Naive thymus-derived CD4-positive, alpha-beta T cell (primary cell): ENCODE measurements around the gene FBXO46. TPM values are rescaled to one million over a fixed set of nuclear protein-coding genes. Genes with fewer than 3 reads are reported as not detected.

Experiments used
- ATAC-seq: fragments of 150-1000 bp; cut with Tn5 transposase; 2 replicates; pipeline ENCODE4 v1.10.0; 2021; ENCODE audit warnings: mild to moderate bottlenecking, moderate library complexity
- CTCF ChIA-PET: fragments of 350-600 bp; sonication (Branson Sonifier 250); formaldehyde crosslinking; loops from one replicate; lab custom pipeline; 2021; ENCODE audit warnings: antibody characterized with exemption; lab: Charles Lee
- POLR2A ChIA-PET: fragments of 350-600 bp; sonication (Branson Sonifier 250); formaldehyde crosslinking; loops from one replicate; lab custom pipeline; 2021; ENCODE audit warnings: antibody characterized with exemption, inconsistent platforms; lab: Charles Lee
- DNase-seq, 9 donors: peaks; one replicate each; pipeline versions ENCODE4 v3.0.0 to v3.0.0-alpha.2; 2020 to 2022; ENCODE audit warnings: mixed read lengths in 1 of 9
- H3K27ac ChIP-seq: one replicate; pipeline ENCODE4 v1.7.0; 2013; ENCODE audit warnings: mild to moderate bottlenecking, low read depth, low read length, moderate library complexity
- H3K27me3 ChIP-seq, 2 donors: one replicate each; pipeline ENCODE4 v1.7.0; 2013; ENCODE audit warnings: low read length in 2 of 2, mild to moderate bottlenecking in 2 of 2, moderate library complexity in 2 of 2; ENCODE audit not compliant: control insufficient read depth in 2 of 2, insufficient read depth in 2 of 2
- H3K36me3 ChIP-seq, 3 experiments: 1 replicate in 2 of 3; 2 replicates in 1 of 3; pipeline ENCODE4 v1.7.0; 2013; ENCODE audit warnings: low read length in 3 of 3, mild to moderate bottlenecking in 3 of 3, moderate library complexity in 1 of 3; ENCODE audit not compliant: insufficient read depth in 3 of 3, control insufficient read depth in 2 of 3
- H3K4me1 ChIP-seq, 2 donors: one replicate each; pipeline ENCODE4 v1.7.0; 2013; ENCODE audit warnings: low read length in 2 of 2, mild to moderate bottlenecking in 2 of 2, moderate library complexity in 1 of 2; ENCODE audit not compliant: control insufficient read depth in 2 of 2, insufficient read depth in 2 of 2
- H3K4me3 ChIP-seq: 2 replicates; pipeline ENCODE4 v1.7.0; 2013; ENCODE audit warnings: mild to moderate bottlenecking, low read length
- H3K9me3 ChIP-seq, 3 experiments: 1 replicate in 2 of 3; 2 replicates in 1 of 3; pipeline ENCODE4 v1.7.0; 2013; ENCODE audit warnings: low read length in 3 of 3; ENCODE audit not compliant: control insufficient read depth in 2 of 3
- H3K27ac Mint-ChIP-seq, 9 donors: one replicate each; pipeline ENCODE4 v1.8.0; 2020 to 2022; ENCODE audit warnings: mixed read lengths in 9 of 9, mild to moderate bottlenecking in 8 of 9, moderate library complexity in 5 of 9, inconsistent platforms in 2 of 9
- H3K27me3 Mint-ChIP-seq, 5 donors: one replicate each; pipeline ENCODE4 v1.8.0; 2021 to 2022; ENCODE audit warnings: mixed read lengths in 5 of 5, mild to moderate bottlenecking in 1 of 5
- H3K36me3 Mint-ChIP-seq, 5 donors: one replicate each; pipeline ENCODE4 v1.8.0; 2020 to 2022; ENCODE audit warnings: mixed read lengths in 5 of 5, mild to moderate bottlenecking in 3 of 5, inconsistent platforms in 1 of 5
- H3K4me1 Mint-ChIP-seq, 7 donors: one replicate each; pipeline ENCODE4 v1.8.0; 2020 to 2022; ENCODE audit warnings: mixed read lengths in 7 of 7, mild to moderate bottlenecking in 3 of 7, inconsistent platforms in 1 of 7
- H3K4me3 Mint-ChIP-seq, 10 donors: one replicate each; pipeline ENCODE4 v1.8.0; 2020 to 2022; ENCODE audit warnings: mild to moderate bottlenecking in 10 of 10, mixed read lengths in 10 of 10, moderate library complexity in 6 of 10, inconsistent platforms in 2 of 10
- H3K9me3 Mint-ChIP-seq, 11 donors: one replicate each; pipeline ENCODE4 v1.8.0; 2020 to 2022; ENCODE audit warnings: mixed read lengths in 11 of 11, mild to moderate bottlenecking in 4 of 11, inconsistent platforms in 1 of 11, moderate library complexity in 1 of 11
- intact Hi-C, 2 donors: fragments of 100-400 bp; cut with micrococcal nuclease; formaldehyde crosslinking; loops; one replicate each; pipeline ENCODE4 v1.15.1; 2023
- polyA plus RNA-seq, 2 donors: library from polyadenylated mRNA; unstranded; fragments of 300-500 nt; fragmentation: Illumina TruSeq; gene quantifications; one replicate each; pipeline ENCODE4 v1.2.3, GENCODE V29; 2021
- total RNA-seq, 6 experiments: library from RNA in 5 of 6; stranded (reverse) in 5 of 6; gene quantifications; 1 replicate in 5 of 6; 2 replicates in 1 of 6; pipeline ENCODE4 v1.2.3 and lab custom pipeline; 2021 to 2026

FBXO46 gene
- total and polyA plus RNA-seq, 7 experiments from 2014 or later, result 11.1 to 52.9 (median 29.3) TPM

DNA sequence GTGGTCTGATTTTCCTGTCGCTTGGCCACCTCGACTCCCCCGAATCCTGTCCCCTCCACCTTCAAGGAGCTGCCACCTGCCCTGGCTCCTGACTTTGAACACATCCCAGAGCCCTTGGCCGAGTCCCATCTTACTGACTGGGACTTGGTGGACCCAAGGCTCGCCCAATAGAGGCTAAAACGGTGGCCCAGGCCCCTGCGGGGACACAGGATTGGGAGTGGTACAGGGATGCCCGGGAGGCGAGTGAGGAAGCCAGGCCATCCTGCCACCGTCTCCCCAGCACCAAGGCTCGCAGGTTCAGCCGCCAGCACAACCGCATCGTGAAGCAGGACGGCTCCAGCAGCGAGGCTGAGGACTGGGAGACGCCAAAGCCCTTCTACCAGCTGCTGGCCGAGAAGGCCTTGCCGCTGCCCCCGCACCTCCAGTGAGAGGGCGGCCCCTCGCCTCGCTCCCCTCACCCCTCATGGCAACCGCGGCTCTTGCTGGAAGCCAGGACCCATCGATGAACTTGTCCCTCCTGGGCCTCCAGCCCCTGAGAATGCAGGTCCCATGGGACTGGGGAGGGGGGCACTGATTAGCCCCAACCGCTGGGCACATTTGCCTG, 33.1 kb upstream of the FBXO46 start:
- intact Hi-C loops, result loop anchor here in 1 of 2 donors (10.0 kb wide), 1 partner anchor 231 kb away; the partner anchor contains the start of gene CCDC61
- POLR2A ChIA-PET, result no interaction called here
- H3K9me3 ChIP-seq, result no peaks in the 10 kb centered on the region
- Mint-ChIP-seq H3K36me3 (no peaks in the 10 kb centered on the region), H3K27ac (no peak overlapping the region), H3K4me1 (peaks cover 0 to under 1% (median 0%) of the 10 kb centered on the region in 7 donors), H3K27me3 (peaks cover 0 to 27% (median 6%) of the 10 kb centered on the region in 5 donors), H3K9me3 (no peaks in the 10 kb centered on the region), H3K4me3 (no peak overlapping the region)
- H3K4me1 ChIP-seq, result peaks cover 0 to 3% of the 10 kb centered on the region in 2 donors
- CTCF ChIA-PET, result no interaction called here
- H3K27ac ChIP-seq, result no peak overlapping the region
- no peak overlapping the region for H3K4me3 ChIP-seq
- ATAC-seq, result no peak
- no peaks in the 10 kb centered on the region for H3K27me3 ChIP-seq
- DNase-seq, result no peak
- H3K36me3 ChIP-seq, result no peaks in the 10 kb centered on the region

DNA sequence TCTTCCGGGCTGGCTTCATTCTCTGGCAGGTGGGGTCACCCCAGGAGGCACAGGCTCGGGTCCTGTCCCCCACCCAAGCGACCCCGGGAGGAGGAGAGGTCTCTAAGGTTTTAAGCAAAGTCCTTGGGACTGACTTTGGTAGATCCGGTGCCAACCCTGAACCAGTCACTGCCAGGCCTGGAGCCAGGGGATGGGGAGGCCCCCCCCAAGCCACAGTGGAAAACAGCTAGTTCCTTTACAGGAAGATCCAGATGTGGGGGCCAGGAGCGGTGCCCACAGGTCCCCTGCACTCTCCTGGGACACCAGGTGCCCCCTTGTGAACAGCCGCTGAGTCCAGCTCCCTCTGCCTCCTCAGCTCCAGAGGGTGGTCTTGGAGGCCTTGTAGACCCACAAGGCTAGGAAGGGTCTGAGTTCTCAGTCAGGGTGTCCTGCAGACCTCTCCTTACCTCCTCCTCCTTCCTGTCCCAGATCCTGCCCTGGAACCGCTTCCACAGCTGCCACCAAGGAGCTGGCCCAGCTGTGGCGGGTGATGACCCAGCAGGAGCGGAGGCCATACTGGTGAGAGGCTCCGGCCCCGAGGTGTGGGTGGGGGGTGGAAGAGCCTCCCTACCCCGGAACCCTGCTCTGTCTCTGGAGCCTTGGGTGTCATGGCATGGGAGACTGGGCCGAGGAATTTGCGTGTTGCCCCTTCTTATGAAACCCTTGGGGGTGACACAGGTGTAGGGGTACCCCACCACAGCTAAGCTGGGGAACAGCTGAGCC, 32.4 kb upstream of the FBXO46 start:
- Histone ChIP-seq H3K27ac (no peak overlapping the region), H3K4me3 (no peak overlapping the region), H3K27me3 (no peaks in the 10 kb centered on the region), H3K9me3 (no peaks in the 10 kb centered on the region), H3K4me1 (peaks cover 0 to 3% of the 10 kb centered on the region in 2 donors), H3K36me3 (no peaks in the 10 kb centered on the region)
- Mint-ChIP-seq H3K4me3 (no peak overlapping the region), H3K9me3 (no peaks in the 10 kb centered on the region), H3K36me3 (no peaks in the 10 kb centered on the region), H3K27ac (no peak overlapping the region), H3K27me3 (peaks cover 0 to 25% (median 6%) of the 10 kb centered on the region in 5 donors), H3K4me1 (no peaks in the 10 kb centered on the region)
- DNase-seq (no peak), ATAC-seq (no peak)
- ChIA-PET POLR2A (no interaction called here), CTCF (no interaction called here)
- intact Hi-C loops, result loop anchor here in 1 of 2 donors (10.0 kb wide), 1 partner anchor 232 kb away; the partner anchor contains the start of gene CCDC61

DNA sequence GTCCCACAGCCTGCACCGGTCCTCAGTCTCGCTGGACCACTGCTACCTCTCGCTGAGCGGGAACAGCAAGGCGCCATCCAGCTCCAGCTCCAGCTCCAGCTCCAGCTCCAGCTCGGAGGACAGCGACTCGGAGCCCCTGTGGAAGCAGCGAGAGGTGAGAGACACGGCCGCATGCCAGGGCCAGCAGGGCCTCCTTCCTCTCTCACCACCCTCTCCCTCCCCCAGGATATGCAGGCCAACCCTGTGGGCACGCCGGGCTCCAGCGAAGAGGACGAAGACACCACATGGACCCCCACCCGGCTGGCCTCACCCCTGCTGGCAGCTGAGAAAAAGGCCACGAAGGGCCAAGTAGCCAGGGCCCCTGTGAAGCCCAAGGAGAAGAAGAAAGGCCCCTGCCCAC, 31.0 kb upstream of the FBXO46 start:
- H3K4me1 ChIP-seq, result no peaks in the 10 kb centered on the region
- H3K36me3 ChIP-seq, result no peaks in the 10 kb centered on the region
- no peak for ATAC-seq
- Mint-ChIP-seq H3K36me3 (no peaks in the 10 kb centered on the region), H3K27ac (no peak overlapping the region), H3K27me3 (peaks cover 0 to 18% (median 7%) of the 10 kb centered on the region in 5 donors), H3K4me3 (no peak overlapping the region), H3K9me3 (no peaks in the 10 kb centered on the region), H3K4me1 (no peaks in the 10 kb centered on the region)
- no peaks in the 10 kb centered on the region for H3K27me3 ChIP-seq
- intact Hi-C loops, result loop anchor here in 1 of 2 donors (10.0 kb wide), 1 partner anchor 233 kb away; the partner anchor contains the start of gene CCDC61
- no peaks in the 10 kb centered on the region for H3K9me3 ChIP-seq
- DNase-seq, result no peak
- H3K27ac ChIP-seq, result no peak overlapping the region
- CTCF ChIA-PET, result interaction anchor here (1.1 kb wide), 1 partner anchor 8 kb away, joined by 5 read pairs; the partner anchor contains the start of gene SIX5
- H3K4me3 ChIP-seq, result no peak overlapping the region
- POLR2A ChIA-PET, result no interaction called here

DNA sequence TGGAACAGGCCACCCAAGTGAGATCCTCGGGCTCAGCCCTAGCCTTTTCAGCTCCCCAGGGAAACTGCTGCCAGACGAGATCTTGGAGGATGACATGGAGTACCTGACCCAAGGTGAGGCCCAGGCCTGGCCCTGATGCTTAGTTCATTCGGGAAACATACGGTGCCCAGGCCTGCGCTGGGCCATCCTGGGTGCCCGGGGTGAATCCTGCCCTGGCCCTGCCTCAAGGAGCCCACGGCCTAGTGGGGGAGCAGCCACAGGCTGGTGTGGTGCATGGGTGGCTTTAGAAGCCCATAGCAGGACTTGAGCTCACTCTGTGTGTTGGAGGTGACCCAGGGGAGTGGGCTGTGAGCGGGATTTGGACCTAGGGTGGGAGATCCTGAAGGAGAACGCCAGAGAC, 28.2 kb upstream of the FBXO46 start:
- Histone ChIP-seq H3K4me1 (no peaks in the 10 kb centered on the region), H3K36me3 (no peaks in the 10 kb centered on the region), H3K27ac (no peak overlapping the region), H3K9me3 (no peaks in the 10 kb centered on the region), H3K27me3 (no peaks in the 10 kb centered on the region), H3K4me3 (no peak overlapping the region)
- no peaks in the 10 kb centered on the region for H3K36me3 Mint-ChIP-seq
- ChIA-PET POLR2A (no interaction called here), CTCF (no interaction called here)
- DNase-seq (no peak), ATAC-seq (no peak)
- no peak overlapping the region for H3K27ac Mint-ChIP-seq
- no peaks in the 10 kb centered on the region for H3K4me1 Mint-ChIP-seq
- H3K27me3 Mint-ChIP-seq, result peaks cover 0 to 5% (median 0%) of the 10 kb centered on the region in 5 donors
- no peaks in the 10 kb centered on the region for H3K9me3 Mint-ChIP-seq
- H3K4me3 Mint-ChIP-seq, result no peak overlapping the region
- intact Hi-C loops, result no loop called here

DNA sequence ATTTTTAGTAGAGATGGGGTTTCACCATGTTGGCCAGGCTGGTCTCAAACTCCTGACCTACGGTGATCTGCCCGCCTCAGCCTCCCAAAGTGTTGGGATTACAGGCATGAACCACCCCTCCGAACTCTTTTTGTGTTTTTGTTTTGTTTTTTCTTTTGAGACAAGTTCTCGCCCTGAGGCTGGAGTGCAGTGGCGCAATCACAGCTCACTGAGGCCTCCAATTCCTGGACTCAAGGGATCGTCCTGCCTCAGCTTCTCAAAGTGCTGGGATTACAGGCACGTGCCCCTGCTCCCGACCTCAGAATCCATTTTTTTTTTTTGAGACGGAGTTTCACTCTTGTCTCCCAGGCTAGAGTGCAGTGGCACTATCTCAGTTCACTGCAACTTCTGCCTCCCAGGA, 27.0 kb upstream of the FBXO46 start:
- H3K27ac ChIP-seq, result no peak overlapping the region
- no peak overlapping the region for H3K4me3 ChIP-seq
- ATAC-seq (no peak), DNase-seq (no peak)
- POLR2A ChIA-PET, result interaction anchor here (0.6 kb wide), 1 partner anchor 30 kb away, joined by 8 read pairs; no protein-coding TSS in a partner anchor
- H3K27ac Mint-ChIP-seq, result no peak overlapping the region
- no peaks in the 10 kb centered on the region for H3K4me1 ChIP-seq
- no peaks in the 10 kb centered on the region for H3K36me3 ChIP-seq
- H3K36me3 Mint-ChIP-seq, result no peaks in the 10 kb centered on the region
- H3K4me3 Mint-ChIP-seq, result no peak overlapping the region
- CTCF ChIA-PET, result no interaction called here
- intact Hi-C loops, result no loop called here
- H3K27me3 ChIP-seq, result no peaks in the 10 kb centered on the region
- H3K9me3 ChIP-seq, result no peaks in the 10 kb centered on the region
- peaks cover 0 to 5% (median 0%) of the 10 kb centered on the region in 5 donors for H3K27me3 Mint-ChIP-seq
- H3K9me3 Mint-ChIP-seq, result no peaks in the 10 kb centered on the region
- H3K4me1 Mint-ChIP-seq, result no peaks in the 10 kb centered on the region

DNA sequence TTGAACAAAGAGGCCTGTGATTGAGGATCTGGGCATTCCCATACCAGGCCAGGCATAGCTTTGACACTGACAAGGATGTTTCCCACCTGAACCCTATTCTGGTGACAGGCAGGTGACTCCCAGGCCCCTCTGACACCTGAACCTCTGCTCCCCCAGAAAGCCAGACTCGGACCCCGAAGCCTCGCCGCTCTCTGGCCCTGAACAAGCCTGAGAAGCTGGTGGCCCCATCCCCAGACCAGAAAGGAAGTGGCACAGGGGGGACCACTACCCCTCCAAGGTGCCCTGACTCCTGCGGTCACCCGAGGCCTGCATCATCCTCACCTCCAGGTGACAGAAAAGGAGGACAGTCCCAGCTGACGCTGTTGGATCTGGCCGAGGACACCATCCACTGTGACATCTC, 23.6 kb upstream of the FBXO46 start:
- intact Hi-C loops, result no loop called here
- POLR2A ChIA-PET, result no interaction called here
- Histone ChIP-seq H3K9me3 (no peaks in the 10 kb centered on the region), H3K4me1 (no peaks in the 10 kb centered on the region), H3K27ac (no peak overlapping the region), H3K27me3 (no peaks in the 10 kb centered on the region), H3K36me3 (no peaks in the 10 kb centered on the region), H3K4me3 (no peak overlapping the region)
- DNase-seq (no peak), ATAC-seq (no peak)
- H3K27ac Mint-ChIP-seq, result no peak overlapping the region
- no peak overlapping the region for H3K4me3 Mint-ChIP-seq
- no peaks in the 10 kb centered on the region for H3K4me1 Mint-ChIP-seq
- peaks cover 0 to 4% (median 0%) of the 10 kb centered on the region in 5 donors for H3K27me3 Mint-ChIP-seq
- H3K36me3 Mint-ChIP-seq, result no peaks in the 10 kb centered on the region
- no peaks in the 10 kb centered on the region for H3K9me3 Mint-ChIP-seq
- CTCF ChIA-PET, result no interaction called here
